HTR-8/SVneo (cell line): ENCODE results near the gene RRBP1.

ENCODE experiments used
- DNase-seq: peaks from one replicate; pipeline ENCODE4 v3.0.0; 2011; ENCODE audit warnings: low spot score, mixed read lengths; ENCODE audit not compliant: insufficient read length
- FAIRE-seq: peaks from 2 replicates; lab custom pipeline; 2011; peaks lifted over from hg19 to GRCh38; lab: Jason Lieb, UNC

The RRBP1 gene, protein sequence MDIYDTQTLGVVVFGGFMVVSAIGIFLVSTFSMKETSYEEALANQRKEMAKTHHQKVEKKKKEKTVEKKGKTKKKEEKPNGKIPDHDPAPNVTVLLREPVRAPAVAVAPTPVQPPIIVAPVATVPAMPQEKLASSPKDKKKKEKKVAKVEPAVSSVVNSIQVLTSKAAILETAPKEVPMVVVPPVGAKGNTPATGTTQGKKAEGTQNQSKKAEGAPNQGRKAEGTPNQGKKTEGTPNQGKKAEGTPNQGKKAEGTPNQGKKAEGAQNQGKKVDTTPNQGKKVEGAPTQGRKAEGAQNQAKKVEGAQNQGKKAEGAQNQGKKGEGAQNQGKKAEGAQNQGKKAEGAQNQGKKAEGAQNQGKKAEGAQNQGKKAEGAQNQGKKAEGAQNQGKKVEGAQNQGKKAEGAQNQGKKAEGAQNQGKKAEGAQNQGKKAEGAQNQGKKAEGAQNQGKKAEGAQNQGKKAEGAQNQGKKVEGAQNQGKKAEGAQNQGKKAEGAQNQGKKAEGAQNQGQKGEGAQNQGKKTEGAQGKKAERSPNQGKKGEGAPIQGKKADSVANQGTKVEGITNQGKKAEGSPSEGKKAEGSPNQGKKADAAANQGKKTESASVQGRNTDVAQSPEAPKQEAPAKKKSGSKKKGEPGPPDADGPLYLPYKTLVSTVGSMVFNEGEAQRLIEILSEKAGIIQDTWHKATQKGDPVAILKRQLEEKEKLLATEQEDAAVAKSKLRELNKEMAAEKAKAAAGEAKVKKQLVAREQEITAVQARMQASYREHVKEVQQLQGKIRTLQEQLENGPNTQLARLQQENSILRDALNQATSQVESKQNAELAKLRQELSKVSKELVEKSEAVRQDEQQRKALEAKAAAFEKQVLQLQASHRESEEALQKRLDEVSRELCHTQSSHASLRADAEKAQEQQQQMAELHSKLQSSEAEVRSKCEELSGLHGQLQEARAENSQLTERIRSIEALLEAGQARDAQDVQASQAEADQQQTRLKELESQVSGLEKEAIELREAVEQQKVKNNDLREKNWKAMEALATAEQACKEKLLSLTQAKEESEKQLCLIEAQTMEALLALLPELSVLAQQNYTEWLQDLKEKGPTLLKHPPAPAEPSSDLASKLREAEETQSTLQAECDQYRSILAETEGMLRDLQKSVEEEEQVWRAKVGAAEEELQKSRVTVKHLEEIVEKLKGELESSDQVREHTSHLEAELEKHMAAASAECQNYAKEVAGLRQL (N-terminal part only)

DNA sequence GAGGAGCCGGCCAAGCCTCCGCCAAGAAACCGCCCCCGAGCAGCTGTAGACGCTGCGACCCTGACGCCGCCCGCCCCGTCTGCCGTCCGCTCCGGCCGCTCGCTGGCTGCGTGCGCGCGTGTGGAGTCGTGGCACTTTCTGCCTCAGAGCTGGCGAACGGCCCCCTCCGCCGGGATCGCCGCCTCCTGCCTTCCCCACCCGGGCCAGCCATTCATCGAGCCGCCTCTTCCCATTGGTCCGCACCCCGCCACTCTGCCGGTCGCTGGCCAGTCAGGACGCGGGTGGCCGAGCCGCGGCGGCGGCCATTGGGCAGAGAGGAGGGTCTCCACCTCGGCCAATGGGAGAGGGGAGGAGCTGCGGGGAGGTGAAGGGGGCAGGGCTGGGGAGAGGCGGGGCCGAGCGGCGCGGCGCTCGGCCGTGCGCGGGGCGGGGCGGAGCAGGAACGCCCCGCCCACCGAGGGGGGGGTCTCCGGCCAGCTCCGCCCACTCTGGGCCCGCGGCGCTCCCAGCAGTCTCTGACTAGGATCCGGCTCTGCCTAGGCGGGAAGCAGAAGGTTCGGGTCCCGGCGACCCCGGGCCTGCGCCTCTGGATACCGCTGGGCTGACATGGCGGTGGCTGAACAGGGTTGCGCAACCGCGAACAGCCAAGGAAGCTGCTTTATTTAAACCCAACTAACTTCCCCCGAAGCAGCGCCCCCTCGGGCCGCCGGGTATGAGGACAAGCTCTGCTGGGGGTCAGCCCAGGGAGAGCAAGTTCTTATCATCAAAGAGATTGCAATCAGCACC lies at the start of gene RRBP1:
RRBP1 (minus strand) TSS at position 140 of the 786 bp plus-strand sequence. CDS start 21,735 bp downstream, outside the sequence.
- DNase-seq (peak; percentile 98), FAIRE-seq (peak; percentile 97)

DNA sequence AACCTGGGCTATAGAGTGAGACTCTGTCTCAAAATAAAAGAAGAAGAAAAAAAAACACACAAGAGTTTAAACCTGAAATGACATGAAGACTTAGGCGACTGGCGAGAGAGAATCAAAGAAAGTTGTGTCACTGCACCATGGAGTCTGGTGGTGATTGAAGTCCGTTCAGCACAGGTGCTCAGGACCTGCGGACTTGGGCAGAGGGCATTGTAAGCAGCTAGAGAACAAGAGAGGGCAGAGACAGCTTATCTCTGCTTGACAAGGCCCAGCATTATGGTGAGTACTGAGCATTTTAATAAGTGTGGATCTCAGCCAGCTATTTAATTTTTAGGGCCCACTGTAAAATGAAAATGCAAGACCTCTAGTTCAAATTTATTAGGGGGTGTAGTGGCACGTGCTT lies 49.2 kb upstream of the RRBP1 start:
- no peak for DNase-seq

DNA sequence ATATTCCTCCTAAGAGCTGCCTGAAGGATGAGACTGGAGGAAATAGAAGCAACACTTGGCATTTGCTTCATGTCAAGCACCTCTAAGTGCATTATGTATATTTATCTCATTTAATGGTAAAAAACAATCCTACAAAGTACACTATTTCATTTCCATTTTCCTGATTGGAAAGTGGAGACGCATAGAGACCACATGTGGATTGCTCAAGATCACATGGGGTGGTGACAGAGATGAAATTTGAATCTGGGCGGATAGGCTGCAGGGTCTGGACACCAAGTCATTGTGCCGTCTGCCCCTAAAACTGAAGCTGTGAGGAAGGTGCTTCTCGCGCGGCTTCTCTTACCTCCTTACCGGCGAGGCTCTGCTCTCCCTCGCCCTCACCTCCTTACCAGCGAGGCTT lies 48.0 kb upstream of the RRBP1 start:
- FAIRE-seq (no peak), DNase-seq (no peak)

More for the DNA sequence above, 49.2 kb upstream of the RRBP1 start:
- no peak for FAIRE-seq

DNA sequence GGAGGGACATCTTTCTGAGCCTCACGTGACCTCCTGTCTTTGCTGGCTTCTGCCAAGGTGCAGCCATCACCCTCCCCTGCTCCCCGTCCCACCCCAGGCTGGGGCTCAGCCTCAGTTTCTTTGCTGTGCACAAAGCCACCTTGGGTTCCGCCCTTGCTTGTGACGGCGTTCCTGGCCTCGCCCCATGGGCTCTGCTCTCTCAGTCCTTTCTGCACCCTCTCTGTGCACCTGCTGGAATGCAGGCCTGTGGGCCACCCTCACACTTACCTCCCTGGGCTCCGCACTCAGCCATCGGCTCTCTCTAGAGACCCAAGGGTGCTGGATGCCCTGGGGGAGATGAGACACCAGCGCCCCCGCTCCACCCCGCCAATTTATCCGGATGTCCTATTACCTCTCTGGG lies 46.0 kb upstream of the RRBP1 start:
- DNase-seq (no peak), FAIRE-seq (no peak)

DNA sequence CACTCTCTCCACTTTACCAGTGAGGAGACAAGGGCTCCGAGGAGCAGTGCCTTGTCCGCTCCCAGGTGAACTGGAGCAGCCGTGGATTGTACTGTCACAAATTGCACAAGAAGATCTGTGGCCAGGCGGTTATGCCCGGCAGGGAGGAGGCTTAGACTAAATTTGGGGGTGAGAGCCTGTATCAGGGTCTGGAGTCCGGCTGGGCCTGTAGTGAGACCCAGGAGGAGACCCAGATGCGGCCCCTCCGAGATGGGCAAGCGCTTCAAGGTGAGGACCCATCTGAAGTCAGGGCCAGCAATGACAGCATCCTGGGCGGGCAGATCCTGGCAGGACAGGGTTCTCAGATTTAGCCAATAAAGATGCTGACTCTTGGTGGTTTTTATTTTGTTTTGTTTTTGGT lies 45.3 kb upstream of the RRBP1 start:
- DNase-seq (no peak), FAIRE-seq (no peak)

DNA sequence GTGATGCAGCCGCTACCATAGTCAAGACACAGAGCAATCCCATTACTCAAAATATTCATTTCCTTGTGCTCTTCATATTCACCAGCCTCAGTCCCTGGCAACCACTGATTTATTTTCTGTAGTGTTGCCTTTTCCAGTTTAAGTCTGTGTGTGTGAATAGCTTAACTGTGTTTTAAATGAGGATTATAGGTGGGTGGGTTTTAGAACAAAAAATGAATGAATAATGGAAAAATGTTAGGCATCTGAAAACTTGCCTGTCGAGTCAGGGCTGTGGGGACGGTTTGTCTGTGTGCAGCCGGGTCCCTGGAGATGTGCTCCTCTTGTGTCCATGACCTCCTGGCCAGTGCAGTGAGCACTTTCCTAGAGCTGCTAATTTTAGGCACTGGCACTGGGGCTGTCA lies 44.9 kb upstream of the RRBP1 start:
- DNase-seq: no peak

DNA sequence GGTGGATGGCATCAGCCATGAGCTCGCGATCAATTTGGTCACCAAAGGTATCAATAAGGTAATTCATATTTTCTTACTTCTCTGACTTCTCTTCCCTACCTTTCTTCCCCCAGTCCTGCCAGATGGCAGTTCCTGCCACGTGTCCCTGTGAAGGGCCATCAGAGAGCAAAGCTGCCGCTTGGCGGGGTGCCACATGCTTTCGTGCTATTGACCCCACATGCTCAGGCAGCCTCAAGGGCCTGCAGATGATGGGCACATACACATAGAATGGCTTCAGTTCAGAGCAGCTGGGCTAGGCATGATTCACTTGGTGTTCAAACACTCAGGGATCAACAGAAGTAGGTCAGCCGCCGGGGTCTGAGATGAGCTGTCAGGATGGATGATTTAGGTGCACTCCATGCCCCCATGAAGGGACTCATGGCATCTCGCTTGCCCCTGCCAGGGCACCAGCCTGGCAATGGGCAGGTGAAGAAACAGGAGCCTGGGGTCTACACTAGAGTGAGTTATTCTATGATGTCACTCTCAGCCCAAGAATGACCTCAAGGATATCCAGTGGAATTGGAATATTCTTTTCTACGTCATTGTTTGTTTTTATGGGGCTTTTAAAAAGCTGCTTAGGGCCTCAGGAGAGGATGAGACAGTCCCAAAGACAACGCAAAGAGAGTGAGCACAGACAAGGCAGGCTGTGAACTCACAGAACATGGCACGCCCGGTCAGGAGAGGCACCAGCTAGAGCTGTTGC lies 43.2 kb upstream of the RRBP1 start:
- DNase-seq (no peak), FAIRE-seq (no peak)

More for the DNA sequence above, 44.9 kb upstream of the RRBP1 start:
- FAIRE-seq: no peak

DNA sequence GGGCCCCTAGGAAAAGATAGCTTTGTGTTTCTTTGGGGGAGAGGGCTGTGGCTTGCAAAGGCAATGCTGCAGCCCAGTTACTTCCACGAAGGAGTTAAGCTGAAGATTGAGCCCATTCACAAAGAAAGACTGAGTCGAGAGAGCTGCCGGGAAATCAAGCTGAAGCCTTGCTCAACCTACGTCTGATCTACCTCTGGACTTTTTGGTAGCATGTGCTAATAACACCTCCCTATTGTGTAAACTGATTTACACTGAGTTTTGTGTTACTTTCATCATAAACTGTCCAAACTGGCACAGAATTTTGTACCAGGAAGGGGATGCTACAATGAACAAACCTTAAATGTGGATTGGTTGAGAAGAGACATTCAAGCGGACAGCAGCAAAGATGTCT lies 41.3 kb upstream of the RRBP1 start:
- FAIRE-seq: no peak

DNA sequence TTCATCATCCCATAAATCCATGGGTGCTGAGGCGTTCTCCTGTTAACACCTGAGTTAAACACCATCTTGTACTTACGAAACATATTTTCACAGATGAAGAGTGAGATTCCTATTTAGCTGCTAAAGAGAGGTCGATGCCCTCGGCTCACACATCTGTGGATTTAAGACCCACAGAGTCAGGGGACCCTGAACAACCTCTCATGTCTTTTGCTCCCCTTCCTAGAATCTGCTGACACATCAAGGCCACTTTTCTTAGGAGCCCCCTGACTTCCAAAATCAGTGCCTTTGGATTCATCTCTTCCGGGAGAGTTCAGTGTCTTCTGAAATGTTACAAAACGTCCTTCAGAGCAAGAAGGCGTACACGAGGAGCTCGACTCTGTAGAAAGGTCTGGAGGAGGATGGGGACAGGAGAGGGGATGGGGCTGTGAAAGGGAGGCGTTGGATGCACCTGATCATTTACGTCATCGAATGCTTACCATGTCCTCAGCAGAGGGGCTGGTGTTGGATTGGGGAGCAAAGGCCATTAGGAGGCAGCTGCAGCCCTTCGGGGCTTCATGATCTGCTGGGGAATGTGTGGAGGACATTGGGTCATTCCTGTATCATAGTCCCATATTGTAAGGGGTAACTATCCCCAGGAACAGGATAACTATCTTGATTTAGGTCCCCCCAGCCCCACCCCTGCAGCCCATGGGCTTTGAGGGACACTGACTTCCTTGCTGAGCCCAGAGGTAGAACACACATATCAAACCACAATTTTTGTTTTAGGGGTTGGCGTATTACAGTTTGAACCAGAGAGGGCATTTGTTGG lies 40.7 kb upstream of the RRBP1 start:
- DNase-seq (no peak), FAIRE-seq (no peak)

More for the DNA sequence above, 41.3 kb upstream of the RRBP1 start:
- no peak for DNase-seq

DNA sequence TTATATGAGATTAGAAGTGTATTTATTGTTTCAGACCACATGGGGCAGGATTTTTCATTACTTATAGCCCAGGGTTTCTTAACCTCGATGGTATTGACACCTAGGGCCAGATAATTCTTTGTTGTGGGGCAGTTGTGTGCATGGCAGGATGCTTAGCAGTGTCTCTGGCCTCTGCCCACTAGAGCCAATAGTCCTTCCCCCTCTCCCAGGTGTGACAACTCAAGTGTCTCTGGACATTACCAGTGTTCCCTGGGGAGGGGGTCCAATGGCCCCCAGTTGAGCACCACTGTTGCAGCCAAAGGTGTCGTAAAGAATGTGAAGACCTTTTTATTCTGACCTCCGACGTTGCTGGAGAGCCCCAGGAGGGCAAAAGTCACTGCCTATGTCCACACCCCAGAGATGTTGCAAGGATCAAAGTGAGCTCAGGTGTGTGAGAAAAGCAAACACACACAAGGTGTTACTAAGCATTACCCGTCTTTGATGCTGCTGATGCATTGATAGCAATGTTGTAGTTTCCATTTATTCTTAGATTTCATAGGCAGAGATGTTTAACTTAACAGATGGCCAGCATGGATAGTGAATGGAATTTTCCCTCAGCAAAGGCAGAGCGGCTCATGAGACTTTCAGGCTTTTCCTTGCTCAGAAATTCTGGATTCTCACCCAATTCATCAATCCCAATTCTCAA lies 39.9 kb upstream of the RRBP1 start:
- FAIRE-seq: no peak
- no peak for DNase-seq

DNA sequence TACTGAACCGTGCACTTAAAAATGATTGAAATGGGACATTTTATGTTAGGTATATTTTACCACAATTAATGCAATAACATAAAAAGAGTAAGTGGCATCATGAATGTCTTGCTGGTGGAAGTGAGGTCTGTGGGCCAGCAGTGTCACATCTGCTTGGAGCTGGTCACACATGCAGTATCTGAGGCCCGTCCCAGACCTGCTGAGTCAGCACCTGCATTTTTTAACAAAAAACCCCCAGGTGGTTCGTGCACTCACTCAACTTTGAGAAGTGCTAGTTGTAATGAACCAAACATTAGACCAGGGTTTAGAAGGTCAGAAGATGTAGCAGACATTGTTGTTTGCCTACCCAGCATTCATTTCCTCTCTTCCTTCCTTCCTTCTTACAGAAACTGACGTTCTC lies 38.7 kb upstream of the RRBP1 start:
- DNase-seq (no peak), FAIRE-seq (no peak)

DNA sequence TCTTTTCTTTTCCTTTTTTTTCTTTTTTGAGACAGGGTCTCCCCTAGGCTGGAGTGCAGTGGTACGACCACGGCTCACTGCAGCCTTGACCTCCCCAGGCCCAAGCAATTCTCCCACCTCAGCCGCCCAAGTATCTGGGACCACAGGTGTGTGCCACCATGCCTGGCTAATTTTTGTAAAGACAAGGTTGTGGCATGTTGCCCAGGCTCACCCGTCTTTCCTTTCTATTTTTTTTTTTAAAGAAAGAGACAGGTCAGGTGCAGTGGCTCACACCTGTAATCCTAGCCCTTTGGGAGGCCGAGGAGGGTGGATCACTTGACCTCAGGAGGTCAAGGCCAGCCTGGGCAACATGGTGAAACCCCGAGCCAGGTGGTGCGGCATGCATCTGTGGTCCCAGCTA lies 34.3 kb upstream of the RRBP1 start:
- DNase-seq: no peak
- no peak for FAIRE-seq

DNA sequence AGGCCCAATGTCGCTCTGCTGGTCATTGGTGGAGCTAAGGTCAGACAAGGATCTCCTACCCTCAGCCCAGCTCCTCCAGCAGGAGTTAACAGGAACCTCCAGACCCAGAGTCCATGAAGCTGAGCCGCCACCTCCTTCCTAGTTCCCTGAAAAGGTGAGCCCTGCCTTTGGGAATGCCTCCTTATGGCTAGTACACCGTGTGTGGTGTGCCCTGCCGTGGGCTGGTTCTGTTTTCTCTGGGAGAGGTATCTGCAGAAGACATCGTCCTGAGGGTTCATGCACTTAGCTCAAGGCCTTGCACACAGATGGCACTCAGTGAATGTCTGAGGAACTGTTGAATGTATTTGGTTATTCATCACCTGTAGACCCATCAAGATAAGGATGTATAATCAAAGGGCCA lies 33.0 kb upstream of the RRBP1 start:
- no peak for FAIRE-seq
- no peak for DNase-seq

DNA sequence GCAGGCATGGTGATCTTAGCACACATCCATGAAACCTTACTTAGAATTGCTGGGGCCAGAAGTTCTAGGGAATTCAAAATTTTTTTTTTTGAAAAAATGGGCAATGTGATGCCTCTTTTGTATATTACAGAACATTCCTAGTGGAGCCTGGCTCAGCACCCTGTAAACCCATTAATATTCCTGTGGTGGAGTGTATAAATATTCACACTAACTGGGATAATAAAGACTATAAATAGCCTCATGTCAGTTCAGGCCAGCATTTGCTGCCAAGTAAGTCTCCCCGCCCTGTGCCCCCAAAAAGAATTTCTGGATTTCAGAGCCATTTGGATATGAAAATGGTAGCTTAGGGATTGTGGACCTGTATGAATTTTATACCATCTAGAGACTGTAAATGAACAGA lies 32.6 kb upstream of the RRBP1 start:
- DNase-seq: no peak
- FAIRE-seq: no peak

DNA sequence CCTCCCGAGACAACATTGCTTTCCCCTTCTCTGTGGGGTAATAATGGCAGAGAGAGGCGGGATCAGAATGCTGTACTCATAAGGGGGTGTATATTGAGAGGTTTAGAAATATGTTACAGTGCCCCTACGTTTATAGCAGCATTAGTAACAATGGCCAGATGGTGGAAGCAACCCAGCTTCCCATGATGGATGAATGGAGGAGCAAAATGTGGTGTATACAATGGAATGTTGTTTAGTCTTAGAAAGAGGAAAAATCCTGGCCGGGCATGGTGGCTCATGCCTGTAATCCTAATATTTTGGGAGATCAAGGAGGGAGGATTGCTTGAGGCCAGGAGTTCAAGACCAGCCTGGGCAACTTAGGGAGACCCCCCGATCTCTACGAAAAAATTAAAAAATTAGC lies 30.7 kb upstream of the RRBP1 start:
- no peak for FAIRE-seq
- DNase-seq: no peak

DNA sequence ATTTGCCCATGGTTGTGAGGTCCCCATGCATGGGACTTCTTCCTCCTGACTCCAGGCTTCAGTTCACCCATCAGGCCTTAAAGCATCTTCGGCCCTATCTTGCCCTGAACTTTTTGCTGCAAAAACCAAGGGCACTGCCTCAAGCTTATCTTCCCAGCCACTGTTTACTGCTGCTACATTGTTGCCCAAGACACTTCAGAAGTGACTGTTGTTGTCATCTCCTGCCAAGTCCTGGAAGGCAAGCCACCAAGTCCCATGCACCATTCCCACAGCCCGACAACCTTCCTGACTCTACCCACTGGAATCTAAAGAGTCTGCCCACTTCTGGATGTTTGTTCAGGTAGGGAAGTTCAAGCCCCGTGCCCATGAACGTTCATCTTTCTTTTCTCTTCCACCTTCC lies 30.2 kb upstream of the RRBP1 start:
- FAIRE-seq: no peak

DNA sequence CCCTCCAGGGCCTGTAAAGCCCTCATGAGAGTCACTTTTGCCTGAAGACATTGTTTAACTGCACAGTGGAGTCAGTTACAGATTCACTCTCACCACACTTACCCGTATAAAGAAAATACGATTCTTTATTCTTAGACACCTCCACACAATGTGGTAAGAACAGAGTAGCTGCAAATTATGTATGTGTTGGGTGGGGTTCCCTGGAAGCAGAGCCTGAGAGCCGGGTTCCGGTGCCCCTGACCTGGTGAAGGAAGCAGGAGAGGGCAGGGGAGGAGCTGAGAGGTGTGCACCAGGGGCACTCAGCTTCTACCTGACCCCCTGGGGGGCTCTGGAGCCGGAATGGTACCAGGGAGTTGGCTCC lies 29.2 kb upstream of the RRBP1 start:
- FAIRE-seq (no peak), DNase-seq (no peak)

More for the DNA sequence above, 30.2 kb upstream of the RRBP1 start:
- DNase-seq: no peak
